Ovary (tissue), 9 donors: ENCODE measurements around the gene ATP2C1. TPM values are rescaled to one million over a fixed set of nuclear protein-coding genes. Genes with fewer than 3 reads are reported as not detected.

Experiments
- DNase-seq, 5 donors: peaks; one replicate each; pipeline ENCODE4 v3.0.0-alpha.2; 2019 to 2020
- H3K27ac ChIP-seq, 2 donors: fragments of 200-600 bp; one replicate each; pipeline versions ENCODE4 v1.5.1 to v1.8.0; 2019 to 2022
- H3K27me3 ChIP-seq: fragments of 200-600 bp; one replicate; pipeline ENCODE4 v1.8.0; 2022
- H3K36me3 ChIP-seq: fragments of 200-600 bp; sonication (generic); one replicate; pipeline ENCODE4 v1.5.1; 2019
- H3K4me1 ChIP-seq: one replicate; pipeline ENCODE4 v1.8.1; 2013; ENCODE audit warnings: mild to moderate bottlenecking, moderate library complexity; ENCODE audit not compliant: insufficient read depth
- H3K4me3 ChIP-seq: fragments of 200-600 bp; sonication (generic); one replicate; pipeline ENCODE4 v1.5.1; 2017
- H3K9me3 ChIP-seq, 2 donors: fragments of 200-600 bp in 1 of 2; sonication (generic) in 1 of 2; one replicate each; pipeline versions ENCODE4 v1.5.1 to v1.8.1; 2013 to 2019; ENCODE audit warnings: mild to moderate bottlenecking in 1 of 2, moderate library complexity in 1 of 2
- CTCF ChIP-seq, 3 donors: fragments of 450-650 bp in 2 of 3; fragments of 200-600 bp in 1 of 3; IDR thresholded peaks; one replicate each; pipeline versions ENCODE4 v1.5.1 to v1.8.0; 2016 to 2022; ENCODE audit warnings: antibody characterized with exemption in 3 of 3, mild to moderate bottlenecking in 1 of 3
- EP300 ChIP-seq: sonication (generic); formaldehyde crosslinking; IDR thresholded peaks from one replicate; pipeline ENCODE4 v1.6.1; 2017; ENCODE audit warnings: antibody characterized with exemption
- POLR2A ChIP-seq: fragments of 450-650 bp; IDR thresholded peaks from one replicate; pipeline ENCODE4 v1.6.1; 2017; ENCODE audit warnings: antibody characterized with exemption, mild to moderate bottlenecking, moderate library complexity
- WGBS, 3 donors: extraction: QIAGEN DNeasy Blood & Tissue Kit in 1 of 3; methylation state at CpG; one replicate each; pipeline versions ENCODE4 v1.1.5 to v1.1.7; 2013 to 2017; 5-methylcytosine and 5-hydroxymethylcytosine counted together
- intact Hi-C, 4 donors: fragments of 100-400 bp; cut with DNase I; formaldehyde crosslinking; loops; one replicate each; pipeline versions ENCODE4 v1.11.0 to v1.15.1; 2022 to 2023
- polyA plus RNA-seq, 2 donors: library from polyadenylated mRNA; stranded (reverse); fragments of 200-250 nt in 1 of 2; fragments of 350-450 nt in 1 of 2; fragmentation: Illumina TruSeq in 1 of 2; extraction: RNeasy Lipid Tissue Mini Kit (QIAGEN cat#74804) in 1 of 2; gene quantifications; one replicate each; pipeline ENCODE4 v1.2.3, GENCODE V29; 2013 to 2014
- total RNA-seq, 7 donors: library from RNA; depleted of rRNA in 2 of 7; stranded (reverse); fragments of >200 nt in 2 of 7; fragmentation: NEBNext Ultra II Directional in 3 of 7; extraction: Animal tissue kit (Norgen Biotek cat#: 25700) in 3 of 7; gene quantifications; one replicate each; pipeline versions ENCODE4 v1.1.0 to v1.2.4, GENCODE V29; 2016 to 2023
- donor health status: DM: no; HTN: no; CAD: no; lungs with moderate emphysema.
- donor health status: DM: no; HTN: no; CAD: no.
- donor health status: Bipolar disorder and iron deficiency.
- donor health status: DM: yes; HTN: yes; CAD: no.
- donor health status: DM: no; HTN: no; CAD: no.
- donor health status: DM: yes; HTN: yes; CAD: no.

Gene ATP2C1
- total and polyA plus RNA-seq, 9 donors = 27.3 to 88.4 (median 53.0) TPM

GRCh38 chr3:130941793-130942192, 47.9 kb downstream of the ATP2C1 start:
- no peak for TF ChIP-seq EP300
- intact Hi-C loops = no loop called here
- no peak for DNase-seq

GRCh38 chr3:130946882-130947281, 53.0 kb downstream of the ATP2C1 start:
- no peak for DNase-seq
- Histone ChIP-seq H3K9me3 (no peaks in the 10 kb centered on the region), H3K27ac (no peak overlapping the region), H3K4me1 (no peaks in the 10 kb centered on the region), H3K27me3 (no peaks in the 10 kb centered on the region), H3K36me3 (no peaks in the 10 kb centered on the region), H3K4me3 (no peak overlapping the region)
- 94 to 99% (median 98%) methylated on average over 3 of the region's 3 CpGs for WGBS, 3 donors
- intact Hi-C loops = no loop called here
- no peak for TF ChIP-seq CTCF (IDR thresholded peaks at IDR 0.05)
- no peak for TF ChIP-seq POLR2A
- TF ChIP-seq EP300 = no peak

More at GRCh38 chr3:130941793-130942192, 47.9 kb downstream of the ATP2C1 start:
- Histone ChIP-seq H3K36me3 (no peaks in the 10 kb centered on the region), H3K4me3 (no peak overlapping the region), H3K27ac (no peak overlapping the region), H3K9me3 (no peaks in the 10 kb centered on the region), H3K27me3 (no peaks in the 10 kb centered on the region), H3K4me1 (no peaks in the 10 kb centered on the region)

- 95 to 99% (median 98%) methylated on average over 2 of the region's 2 CpGs for WGBS, 3 donors
- no peaks in the 10 kb centered on the region for H3K4me1 ChIP-seq
- TF ChIP-seq CTCF (IDR thresholded peaks at IDR 0.05) = no peak
- no peak for TF ChIP-seq POLR2A
- no peak for TF ChIP-seq EP300
- no peak for DNase-seq
- no peak overlapping the region for H3K4me3 ChIP-seq
- intact Hi-C loops = no loop called here
- H3K36me3 ChIP-seq = no peaks in the 10 kb centered on the region
- H3K27me3 ChIP-seq = no peaks in the 10 kb centered on the region
- no peak overlapping the region for H3K27ac ChIP-seq
- no peaks in the 10 kb centered on the region for H3K9me3 ChIP-seq
These were observed 54.3 kb downstream of the ATP2C1 start for GRCh38 chr3:130948001-130948773.

- no peak overlapping the region for H3K27ac ChIP-seq
- no peak for TF ChIP-seq EP300
- no peak for TF ChIP-seq CTCF (IDR thresholded peaks at IDR 0.05)
- TF ChIP-seq POLR2A = no peak
- H3K4me3 ChIP-seq = no peak overlapping the region
- no peaks in the 10 kb centered on the region for H3K4me1 ChIP-seq
- 94 to 98% (median 94%) methylated on average over 3 of the region's 3 CpGs for WGBS, 3 donors
- intact Hi-C loops = no loop called here
- no peaks in the 10 kb centered on the region for H3K9me3 ChIP-seq
- DNase-seq = no peak
- H3K27me3 ChIP-seq = no peaks in the 10 kb centered on the region
- H3K36me3 ChIP-seq = no peaks in the 10 kb centered on the region
These were observed 55.0 kb downstream of the ATP2C1 start for GRCh38 chr3:130948929-130949328.

- Histone ChIP-seq H3K27ac (no peak overlapping the region), H3K27me3 (no peaks in the 10 kb centered on the region), H3K4me3 (no peak overlapping the region), H3K4me1 (no peaks in the 10 kb centered on the region), H3K36me3 (no peaks in the 10 kb centered on the region), H3K9me3 (no peaks in the 10 kb centered on the region)
- no peak for DNase-seq
- 42 to 57% (median 56%) methylated on average over 2 of the region's 2 CpGs for WGBS, 3 donors
- TF ChIP-seq POLR2A (no peak), EP300 (no peak), CTCF (IDR thresholded peaks at IDR 0.05) (no peak)
- intact Hi-C loops = no loop called here
These were observed 56.2 kb downstream of the ATP2C1 start for GRCh38 chr3:130950124-130950523.
